ENCODE measurements around the gene CCDC183. TPM values are rescaled to one million over a fixed set of nuclear protein-coding genes. Genes with fewer than 3 reads are reported as not detected.

Gene CCDC183
- total RNA-seq, 1 donor: 0.43 TPM

DNA sequence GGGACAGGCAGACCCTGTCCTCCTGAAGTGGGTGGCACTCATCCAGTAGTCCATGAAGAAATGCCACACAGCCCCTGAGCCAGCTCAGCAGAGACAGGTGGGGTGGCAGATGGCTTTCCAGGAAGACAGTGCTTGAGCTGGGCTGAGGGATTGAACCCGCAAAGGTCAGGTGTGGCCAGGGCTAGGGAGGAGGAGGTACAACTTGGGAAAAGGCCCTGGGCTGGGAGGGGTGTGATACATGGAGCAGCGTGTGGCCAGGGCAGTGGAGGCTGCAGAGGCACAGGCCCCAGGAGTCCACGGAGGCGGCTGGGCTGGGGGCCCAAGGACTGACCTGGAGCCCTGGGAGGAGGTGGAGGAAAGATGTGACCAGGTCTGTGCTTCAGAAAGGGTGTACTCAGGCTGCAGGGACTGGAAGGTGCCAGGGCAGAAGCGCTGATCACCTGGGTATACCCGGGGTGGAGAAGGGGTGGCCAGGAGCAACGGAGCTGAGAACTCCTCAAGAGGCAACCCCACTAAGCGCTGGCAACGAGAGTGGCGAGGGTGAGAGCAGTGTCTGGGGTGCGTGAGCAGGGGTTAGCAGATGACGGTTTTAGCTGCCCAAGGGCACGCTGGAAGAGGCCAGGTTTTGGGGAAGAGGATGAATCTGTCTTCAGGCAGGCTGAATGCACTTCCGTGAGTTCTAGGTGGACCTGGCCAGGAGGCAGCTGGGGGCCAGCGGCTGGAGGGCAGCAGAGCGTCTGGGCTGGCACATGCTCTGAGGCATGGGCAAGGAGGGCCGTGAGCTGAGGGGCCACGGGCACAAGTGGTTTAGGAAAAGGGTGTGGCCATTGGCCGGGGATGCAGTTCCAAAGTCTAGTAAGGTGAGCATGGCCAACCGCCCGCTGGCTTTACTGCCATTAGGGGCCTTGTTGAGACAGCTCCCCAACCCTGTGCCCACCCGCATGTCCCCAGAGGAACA, 7.7 kb downstream of the CCDC183 start:
- no peak overlapping the region for H3K4me3 ChIP-seq (ENCODE audit: low read depth, low read length)
- TF ChIP-seq, protein P1, sequence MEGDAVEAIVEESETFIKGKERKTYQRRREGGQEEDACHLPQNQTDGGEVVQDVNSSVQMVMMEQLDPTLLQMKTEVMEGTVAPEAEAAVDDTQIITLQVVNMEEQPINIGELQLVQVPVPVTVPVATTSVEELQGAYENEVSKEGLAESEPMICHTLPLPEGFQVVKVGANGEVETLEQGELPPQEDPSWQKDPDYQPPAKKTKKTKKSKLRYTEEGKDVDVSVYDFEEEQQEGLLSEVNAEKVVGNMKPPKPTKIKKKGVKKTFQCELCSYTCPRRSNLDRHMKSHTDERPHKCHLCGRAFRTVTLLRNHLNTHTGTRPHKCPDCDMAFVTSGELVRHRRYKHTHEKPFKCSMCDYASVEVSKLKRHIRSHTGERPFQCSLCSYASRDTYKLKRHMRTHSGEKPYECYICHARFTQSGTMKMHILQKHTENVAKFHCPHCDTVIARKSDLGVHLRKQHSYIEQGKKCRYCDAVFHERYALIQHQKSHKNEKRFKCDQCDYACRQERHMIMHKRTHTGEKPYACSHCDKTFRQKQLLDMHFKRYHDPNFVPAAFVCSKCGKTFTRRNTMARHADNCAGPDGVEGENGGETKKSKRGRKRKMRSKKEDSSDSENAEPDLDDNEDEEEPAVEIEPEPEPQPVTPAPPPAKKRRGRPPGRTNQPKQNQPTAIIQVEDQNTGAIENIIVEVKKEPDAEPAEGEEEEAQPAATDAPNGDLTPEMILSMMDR (IDR thresholded peaks at IDR 0.05; ENCODE audit: insufficient read depth, low read depth, low read length): no peak
- DNase-seq (ENCODE audit: low read depth): no peak

DNA sequence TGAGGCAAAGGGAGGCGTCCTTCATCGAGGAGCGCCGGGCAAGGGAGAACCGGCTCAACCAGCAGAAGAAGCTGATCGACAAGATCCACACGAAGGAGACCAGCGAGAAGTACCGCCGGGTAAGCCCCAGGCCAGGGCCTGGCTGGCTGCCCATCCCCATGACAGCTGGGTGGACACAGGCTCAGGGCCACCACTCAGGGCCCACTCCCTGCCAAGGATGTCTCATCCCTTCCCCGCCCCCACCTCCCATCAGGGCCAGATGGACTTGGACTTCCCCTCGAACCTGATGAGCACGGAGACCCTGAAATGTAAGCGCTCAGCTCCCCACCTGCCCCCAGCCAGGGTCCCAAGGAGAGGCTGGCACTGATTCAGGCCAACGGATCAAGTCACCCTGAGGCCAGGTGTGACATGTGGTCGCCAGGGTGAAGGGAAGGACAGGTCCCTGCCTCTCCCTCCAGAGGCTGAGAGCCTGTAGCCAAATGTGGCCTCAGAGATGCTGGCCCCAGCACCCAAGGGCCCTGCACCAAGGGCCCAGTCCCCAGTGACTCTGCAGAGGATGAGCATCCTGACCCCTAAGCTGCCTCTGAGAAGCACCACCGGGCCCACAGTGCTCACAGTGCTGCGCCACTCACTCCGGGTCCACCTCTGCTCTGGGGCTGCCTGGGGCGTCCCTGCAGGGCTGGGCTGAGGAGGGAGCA, 8.5 kb downstream of the CCDC183 start:
- no peak overlapping the region for H3K4me3 ChIP-seq (ENCODE audit: low read depth, low read length)
- DNase-seq (ENCODE audit: low read depth): no peak
- TF ChIP-seq, protein P1 (IDR thresholded peaks at IDR 0.05; ENCODE audit: insufficient read depth, low read depth, low read length): no peak

DNA sequence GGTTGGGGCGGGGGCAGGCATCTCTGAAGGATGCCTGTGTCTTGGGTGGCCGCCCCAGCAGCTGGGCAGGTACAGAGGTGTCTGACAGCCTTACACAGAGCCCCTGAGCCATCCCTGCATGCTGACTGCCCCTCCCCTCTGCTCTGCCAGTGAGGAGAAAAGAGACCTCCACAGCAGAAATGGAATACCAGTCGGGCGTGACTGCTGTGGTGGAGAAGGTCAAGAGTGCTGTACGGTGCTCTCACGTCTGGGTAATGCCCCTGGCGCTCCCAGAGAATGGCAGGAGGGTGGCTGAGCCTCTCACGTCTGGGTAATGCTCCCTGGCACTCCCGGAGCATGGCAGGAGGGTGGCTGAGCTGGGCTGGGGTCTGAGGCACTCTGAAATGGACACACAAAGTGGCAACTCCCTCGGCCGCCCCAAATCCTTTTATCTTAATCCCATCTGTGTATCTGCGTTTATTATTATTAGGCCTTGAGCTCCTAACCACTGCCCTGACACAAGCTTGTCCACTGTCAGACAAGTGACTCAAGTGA, 9.1 kb downstream of the CCDC183 start:
- DNase-seq (ENCODE audit: low read depth): no peak
- no peak overlapping the region for H3K4me3 ChIP-seq (ENCODE audit: low read depth, low read length)
- TF ChIP-seq, protein P1 (IDR thresholded peaks at IDR 0.05; ENCODE audit: insufficient read depth, low read depth, low read length): no peak

DNA sequence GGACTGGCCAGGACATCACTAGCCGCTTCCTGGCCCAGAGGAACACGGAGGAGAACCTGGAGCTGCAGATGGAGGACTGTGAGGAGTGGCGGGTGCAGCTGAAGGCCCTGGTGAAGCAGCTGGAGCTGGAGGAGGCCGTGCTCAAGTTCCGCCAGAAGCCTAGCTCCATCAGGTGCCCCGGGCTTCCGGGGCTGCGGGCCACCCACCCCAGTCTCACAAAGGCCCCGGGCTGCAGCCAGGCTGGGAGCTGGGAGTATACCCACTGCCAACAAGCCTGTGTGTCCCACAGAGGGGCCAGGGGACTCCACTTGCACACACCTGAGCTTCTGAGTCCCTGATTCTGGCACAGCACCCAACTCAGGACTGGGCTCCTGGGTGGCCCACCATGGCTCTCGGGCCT, 9.9 kb downstream of the CCDC183 start:
- no peak overlapping the region for H3K4me3 ChIP-seq (ENCODE audit: low read depth, low read length)
- TF ChIP-seq, protein P1 (IDR thresholded peaks at IDR 0.05; ENCODE audit: insufficient read depth, low read depth, low read length): no peak
- no peak for DNase-seq (ENCODE audit: low read depth)

DNA sequence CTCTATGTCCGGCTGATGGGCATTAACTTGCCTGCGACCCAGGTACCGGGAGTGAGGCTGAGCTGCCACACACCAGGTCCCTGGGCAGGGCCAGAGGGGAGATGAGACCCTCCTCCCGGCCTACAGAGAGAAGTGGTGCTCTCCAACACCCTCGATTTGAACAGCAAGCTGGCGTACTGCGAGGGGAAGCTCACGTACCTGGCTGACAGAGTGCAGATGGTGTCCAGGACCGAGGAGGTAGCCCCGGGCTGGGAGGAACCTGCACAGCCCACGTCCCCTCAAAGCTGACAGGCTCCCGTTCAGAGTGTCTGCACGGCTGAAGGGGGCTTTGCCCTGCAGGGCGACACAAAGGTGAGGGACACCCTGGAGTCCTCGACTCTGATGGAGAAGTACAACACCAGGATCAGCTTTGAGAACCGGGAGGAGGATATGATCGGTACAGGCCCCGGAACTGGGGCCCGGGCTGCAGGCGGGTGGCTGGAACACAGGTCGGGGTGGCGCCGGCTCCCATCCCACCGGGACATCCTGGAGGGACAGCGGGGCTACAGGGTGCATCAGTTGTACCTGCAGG, 10.6 kb downstream of the CCDC183 start:
- H3K4me3 ChIP-seq (ENCODE audit: low read depth, low read length): peak overlapping the region; percentile 84
- DNase-seq (ENCODE audit: low read depth): no peak
- TF ChIP-seq, protein P1 (IDR thresholded peaks at IDR 0.05; ENCODE audit: insufficient read depth, low read depth, low read length): no peak

DNA sequence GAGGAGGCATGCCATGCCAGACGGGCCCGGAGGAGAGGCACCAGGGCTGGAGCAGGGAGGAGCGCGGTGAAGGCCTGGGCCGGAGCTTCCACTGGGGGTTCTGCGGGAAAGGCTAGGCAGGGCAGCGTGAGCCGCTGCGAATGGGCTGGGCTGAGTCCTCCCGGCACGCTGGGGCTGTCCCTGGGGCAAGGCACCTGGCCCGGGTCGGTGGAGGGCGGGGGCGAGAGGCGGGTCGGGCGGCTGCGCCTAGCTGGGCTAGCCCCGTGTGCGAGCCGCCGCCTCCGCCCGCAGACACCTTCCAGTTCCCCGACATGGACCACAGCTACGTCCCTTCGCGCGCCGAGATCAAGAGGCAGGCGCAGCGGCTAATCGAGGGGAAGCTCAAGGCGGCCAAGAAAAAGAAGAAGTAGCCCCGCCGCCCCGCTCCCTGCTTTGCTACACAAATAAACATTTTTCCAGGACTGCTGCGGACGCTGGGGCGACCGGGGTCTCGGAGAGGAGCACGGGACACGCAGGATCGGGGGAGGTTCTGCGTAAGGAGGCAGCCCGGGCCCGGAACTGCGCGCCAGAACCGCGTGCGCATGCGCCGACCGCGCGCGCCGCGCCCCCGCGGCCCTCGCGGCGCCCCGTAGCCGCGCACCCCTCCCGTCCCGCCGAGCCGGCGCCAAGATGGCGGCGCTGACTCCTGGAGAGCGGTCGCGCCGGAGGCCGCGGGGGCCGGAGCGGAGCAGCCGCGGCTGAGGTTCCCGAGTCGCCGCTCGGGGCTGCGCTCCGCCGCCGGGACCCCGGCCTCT, 11.3 kb downstream of the CCDC183 start, which contains the start of gene RABL6:
TSS of gene RABL6 (plus strand) at position 668 of the 794 bp plus-strand sequence. CDS start 249 bp downstream, outside the sequence.
- peak; percentile 73 for DNase-seq (ENCODE audit: low read depth)
- TF ChIP-seq, protein P1 (IDR thresholded peaks at IDR 0.05; ENCODE audit: insufficient read depth, low read depth, low read length): no peak
- peak within 1 kb of the TSS; percentile 84 for H3K4me3 ChIP-seq (ENCODE audit: low read depth, low read length)
